Gastroesophageal sphincter (tissue), 4 donors: ENCODE data around the gene ACAP3. TPM values are rescaled to one million over a fixed set of nuclear protein-coding genes. Genes with fewer than 3 reads are reported as not detected.

Experiments used
- ATAC-seq: fragments of 150-250 bp; one replicate; pipeline ENCODE4 v1.9.1; 2016; ENCODE audit warnings: mild to moderate bottlenecking, moderate library complexity
- H3K27ac ChIP-seq, 4 donors: fragments of 200-600 bp; sonication (generic) in 3 of 4; 1 replicate in 3 of 4; 2 replicates in 1 of 4; pipeline ENCODE4 v1.5.1; 2016 to 2019
- H3K27me3 ChIP-seq: fragments of 200-600 bp; sonication (generic); one replicate; pipeline ENCODE4 v1.5.1; 2019
- H3K36me3 ChIP-seq, 2 donors: fragments of 200-600 bp; sonication (generic); one replicate each; pipeline ENCODE4 v1.5.1; 2019; ENCODE audit warnings: control low read depth in 1 of 2
- H3K4me1 ChIP-seq, 3 donors: fragments of 200-600 bp; sonication (generic); 1 replicate in 2 of 3; 2 replicates in 1 of 3; pipeline ENCODE4 v1.5.1; 2016 to 2019; ENCODE audit warnings: control low read depth in 2 of 3
- H3K4me3 ChIP-seq, 2 donors: fragments of 200-600 bp; sonication (generic); one replicate each; pipeline ENCODE4 v1.5.1; 2019; ENCODE audit warnings: mild to moderate bottlenecking in 1 of 2, moderate library complexity in 1 of 2
- H3K9me3 ChIP-seq, 3 donors: fragments of 200-600 bp; sonication (generic); one replicate each; pipeline ENCODE4 v1.5.1; 2017 to 2019; ENCODE audit warnings: control low read depth in 2 of 3
- EP300 ChIP-seq: sonication (generic); formaldehyde crosslinking; IDR thresholded peaks from one replicate; pipeline ENCODE4 v1.6.1; 2017; ENCODE audit warnings: antibody characterized with exemption, mild to moderate bottlenecking
- POLR2A ChIP-seq, 2 donors: fragments of 450-650 bp; IDR thresholded peaks; one replicate each; pipeline ENCODE4 v1.6.1; 2017; ENCODE audit warnings: antibody characterized with exemption in 2 of 2, mild to moderate bottlenecking in 2 of 2, moderate library complexity in 1 of 2
- POLR2AphosphoS5 ChIP-seq: sonication (generic); formaldehyde crosslinking; IDR thresholded peaks from one replicate; pipeline ENCODE4 v1.6.1; 2017; ENCODE audit warnings: antibody characterized with exemption
- WGBS, 2 donors: methylation state at CpG; one replicate each; pipeline ENCODE4 v1.1.5; 2018; ENCODE audit warnings: low coverage in 1 of 2; 5-methylcytosine and 5-hydroxymethylcytosine counted together
- total RNA-seq, 4 donors: library from RNA; depleted of rRNA; stranded (reverse); fragments of >200 nt; gene quantifications; one replicate each; pipeline ENCODE4 v1.1.0, GENCODE V29; 2016
- TF ChIP-seq, protein P1 (sequence below), 4 experiments: fragments of 200-600 bp in 2 of 4; fragments of 450-650 bp in 2 of 4; sonication (generic) in 1 of 4; IDR thresholded peaks; one replicate each; pipeline ENCODE4 v1.5.1; 2017 to 2019; ENCODE audit warnings: antibody characterized with exemption in 4 of 4, mild to moderate bottlenecking in 2 of 4, moderate library complexity in 2 of 4

ACAP3 gene
- total RNA-seq, 4 donors from 2014 or later, result 35.6 to 74.7 (median 50.2) TPM

DNA sequence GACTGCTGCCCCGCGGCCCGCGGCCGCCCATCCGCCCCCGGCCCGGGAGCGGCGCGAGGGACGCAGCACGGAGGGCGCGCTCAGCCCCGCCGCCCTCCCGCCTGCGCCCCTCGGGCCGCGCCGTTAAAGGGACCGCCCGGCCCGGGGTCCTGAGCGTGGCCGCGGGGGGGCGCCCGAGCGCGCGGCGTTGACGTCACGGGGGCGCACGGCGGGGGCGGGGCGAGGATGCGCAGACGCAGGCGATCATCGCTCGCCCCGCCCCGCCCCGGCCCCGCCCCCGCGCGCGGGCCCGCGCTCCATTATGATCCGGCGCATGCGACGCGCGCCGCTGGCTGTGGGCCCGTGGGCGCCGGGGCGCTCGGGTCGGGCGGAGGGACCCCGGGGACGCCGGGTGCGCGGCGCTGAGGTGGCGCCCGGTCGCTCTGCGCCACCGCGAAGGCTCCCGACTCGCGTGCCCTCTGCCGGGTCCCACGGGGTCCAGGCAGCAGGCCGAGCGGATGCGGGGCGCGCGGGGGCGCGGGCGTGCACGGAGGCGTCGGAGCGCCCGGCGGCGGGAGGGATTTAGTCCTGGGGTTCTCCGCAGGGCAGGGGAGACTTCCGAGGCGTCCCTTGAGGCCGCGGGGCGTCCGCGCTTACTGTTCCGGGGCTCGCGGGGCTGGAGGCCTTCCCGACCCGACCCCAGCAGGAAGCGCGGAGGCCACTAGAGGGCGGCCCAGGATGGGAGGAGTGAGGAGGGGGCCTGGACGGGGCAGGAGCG, 41.7 kb upstream of the ACAP3 start, which contains the start of gene DVL1:
TSS of gene DVL1 (minus strand) at position 163 of the 757 bp plus-strand sequence. CDS start 353 bp downstream, outside the sequence.
- Histone ChIP-seq H3K27ac (peak within 1 kb of the TSS; percentile 58 to 95 (median 92)), H3K27me3 (peaks cover 16% of the 10 kb centered on the region), H3K4me3 (peak within 1 kb of the TSS; percentile 66 to 88), H3K4me1 (peaks cover 0 to 76% (median 53%) of the 10 kb centered on the region in 3 donors), H3K9me3 (no peaks in the 10 kb centered on the region), H3K36me3 (peaks cover 0 to 16% of the 10 kb centered on the region in 2 donors)
- WGBS, 2 donors, result no CpG with 5 or more reads among the region's 122 CpGs
- TF ChIP-seq, protein P1, sequence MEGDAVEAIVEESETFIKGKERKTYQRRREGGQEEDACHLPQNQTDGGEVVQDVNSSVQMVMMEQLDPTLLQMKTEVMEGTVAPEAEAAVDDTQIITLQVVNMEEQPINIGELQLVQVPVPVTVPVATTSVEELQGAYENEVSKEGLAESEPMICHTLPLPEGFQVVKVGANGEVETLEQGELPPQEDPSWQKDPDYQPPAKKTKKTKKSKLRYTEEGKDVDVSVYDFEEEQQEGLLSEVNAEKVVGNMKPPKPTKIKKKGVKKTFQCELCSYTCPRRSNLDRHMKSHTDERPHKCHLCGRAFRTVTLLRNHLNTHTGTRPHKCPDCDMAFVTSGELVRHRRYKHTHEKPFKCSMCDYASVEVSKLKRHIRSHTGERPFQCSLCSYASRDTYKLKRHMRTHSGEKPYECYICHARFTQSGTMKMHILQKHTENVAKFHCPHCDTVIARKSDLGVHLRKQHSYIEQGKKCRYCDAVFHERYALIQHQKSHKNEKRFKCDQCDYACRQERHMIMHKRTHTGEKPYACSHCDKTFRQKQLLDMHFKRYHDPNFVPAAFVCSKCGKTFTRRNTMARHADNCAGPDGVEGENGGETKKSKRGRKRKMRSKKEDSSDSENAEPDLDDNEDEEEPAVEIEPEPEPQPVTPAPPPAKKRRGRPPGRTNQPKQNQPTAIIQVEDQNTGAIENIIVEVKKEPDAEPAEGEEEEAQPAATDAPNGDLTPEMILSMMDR (IDR thresholded peaks at IDR 0.05), result peak in 3 of 4 experiments; percentile 65 to 72 (median 67)
- TF ChIP-seq POLR2AphosphoS5, result no peak
- no peak for TF ChIP-seq EP300
- peak; percentile 40 to 52 for TF ChIP-seq POLR2A (IDR thresholded peaks at IDR 0.05)
- peak; percentile 86 for ATAC-seq

DNA sequence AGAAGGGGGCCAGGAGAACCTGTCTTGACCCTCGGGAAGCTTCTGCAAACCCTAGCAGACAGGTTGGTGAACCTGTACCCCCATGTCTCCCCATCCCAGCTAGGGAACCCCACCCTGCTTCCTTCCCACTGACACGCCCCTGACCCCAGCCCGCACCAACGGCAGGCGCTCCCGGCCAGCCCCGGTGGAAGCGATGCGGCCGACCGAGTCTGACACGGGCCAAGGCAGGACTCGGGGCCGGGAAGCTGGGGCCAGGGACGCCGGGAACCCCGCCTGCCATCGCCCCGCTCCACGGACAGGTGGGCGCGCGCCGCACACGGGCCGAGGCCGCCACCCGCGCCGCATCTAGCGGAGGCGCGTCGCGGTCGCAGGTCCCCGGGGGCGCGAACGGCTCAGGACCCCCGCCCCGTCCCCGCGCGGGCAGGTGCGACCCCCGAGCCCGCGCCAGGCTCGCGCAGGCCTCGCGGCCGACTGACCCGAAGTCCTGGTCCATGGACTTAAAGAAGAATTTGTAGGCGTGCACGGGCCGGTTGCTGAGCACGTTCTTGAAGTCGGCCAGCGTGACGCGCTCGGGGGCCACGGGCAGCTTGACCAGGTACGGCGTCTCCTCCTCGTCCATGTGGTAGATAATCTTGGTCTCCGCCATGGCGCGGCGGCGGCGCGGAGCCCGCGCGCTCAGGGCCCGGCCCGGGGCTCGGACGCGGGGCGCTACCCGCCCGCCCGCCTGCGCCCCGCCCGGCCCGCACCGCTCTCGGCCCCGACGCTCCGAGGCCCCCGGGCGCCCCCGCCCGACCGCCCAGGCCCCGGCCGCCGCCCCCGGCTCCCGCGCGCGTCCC, 40.9 kb upstream of the ACAP3 start:
- peaks cover 0 to 8% of the 10 kb centered on the region in 2 donors for H3K36me3 ChIP-seq
- ATAC-seq, result peak; percentile 57
- TF ChIP-seq, protein P1 (IDR thresholded peaks at IDR 0.05), result peak in 1 of 4 experiments; percentile 4
- TF ChIP-seq POLR2AphosphoS5, result no peak
- no peaks in the 10 kb centered on the region for H3K9me3 ChIP-seq
- WGBS, 2 donors, result no CpG with 5 or more reads among the region's 109 CpGs
- H3K27me3 ChIP-seq, result peaks cover 8% of the 10 kb centered on the region
- peak overlapping the region; percentile 46 to 88 for H3K4me3 ChIP-seq
- H3K27ac ChIP-seq, result peak overlapping the region in 3 of 4 donors; percentile 81 to 94 (median 91)
- H3K4me1 ChIP-seq, result peaks cover 0 to 76% (median 52%) of the 10 kb centered on the region in 3 donors

DNA sequence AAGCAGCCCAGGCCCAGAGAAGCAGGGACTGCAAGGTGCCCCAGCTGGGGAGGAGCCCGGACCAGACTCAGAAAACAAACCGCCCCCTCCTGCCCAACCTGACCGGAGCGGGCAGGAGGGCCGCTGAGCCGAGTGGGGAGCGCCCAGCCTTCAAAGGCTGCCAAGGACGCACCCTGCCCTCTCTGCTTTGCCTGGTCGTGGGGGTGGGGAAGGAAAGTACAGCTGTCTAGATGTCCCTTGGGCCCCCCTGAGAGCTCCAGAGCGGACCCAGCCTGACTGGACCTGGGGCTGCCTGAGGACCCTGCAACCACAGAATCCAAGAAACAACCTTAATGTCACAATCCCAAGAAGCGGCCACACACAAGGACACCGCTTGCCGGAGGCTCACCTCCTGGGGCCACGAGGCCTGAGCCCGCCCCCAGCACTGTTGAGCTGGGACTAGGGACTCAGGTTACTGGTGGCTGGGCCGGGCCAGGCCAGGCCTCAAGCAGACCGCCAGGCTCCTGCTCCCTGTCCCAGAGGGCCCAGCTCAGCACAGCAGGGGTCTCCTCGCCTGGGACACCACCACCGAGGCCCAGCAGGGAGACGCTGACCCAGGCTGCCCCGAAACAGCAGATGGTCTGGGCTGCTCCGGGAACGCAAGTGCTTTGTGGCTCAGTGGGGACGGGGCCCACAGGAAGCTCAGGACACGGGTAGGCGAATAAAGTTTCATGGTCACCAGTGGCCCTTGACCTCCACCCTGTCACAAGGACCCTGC, 40.1 kb upstream of the ACAP3 start:
- ATAC-seq, result no peak
- Histone ChIP-seq H3K27me3 (peaks cover under 1% of the 10 kb centered on the region), H3K9me3 (no peaks in the 10 kb centered on the region), H3K27ac (peak overlapping the region in 3 of 4 donors; percentile 81 to 94 (median 91)), H3K4me3 (peak overlapping the region; percentile 46 to 88), H3K36me3 (no peaks in the 10 kb centered on the region), H3K4me1 (peaks cover 0 to 71% (median 44%) of the 10 kb centered on the region in 3 donors)
- 20% methylated on average over 1 of the region's 26 CpGs; no CpG with 5 or more reads in 1 of the 2 donors for WGBS, 2 donors
- TF ChIP-seq POLR2A (IDR thresholded peaks at IDR 0.05), result no peak
- no peak for TF ChIP-seq POLR2AphosphoS5
- TF ChIP-seq EP300, result no peak
- TF ChIP-seq, protein P1 (IDR thresholded peaks at IDR 0.05), result no peak

DNA sequence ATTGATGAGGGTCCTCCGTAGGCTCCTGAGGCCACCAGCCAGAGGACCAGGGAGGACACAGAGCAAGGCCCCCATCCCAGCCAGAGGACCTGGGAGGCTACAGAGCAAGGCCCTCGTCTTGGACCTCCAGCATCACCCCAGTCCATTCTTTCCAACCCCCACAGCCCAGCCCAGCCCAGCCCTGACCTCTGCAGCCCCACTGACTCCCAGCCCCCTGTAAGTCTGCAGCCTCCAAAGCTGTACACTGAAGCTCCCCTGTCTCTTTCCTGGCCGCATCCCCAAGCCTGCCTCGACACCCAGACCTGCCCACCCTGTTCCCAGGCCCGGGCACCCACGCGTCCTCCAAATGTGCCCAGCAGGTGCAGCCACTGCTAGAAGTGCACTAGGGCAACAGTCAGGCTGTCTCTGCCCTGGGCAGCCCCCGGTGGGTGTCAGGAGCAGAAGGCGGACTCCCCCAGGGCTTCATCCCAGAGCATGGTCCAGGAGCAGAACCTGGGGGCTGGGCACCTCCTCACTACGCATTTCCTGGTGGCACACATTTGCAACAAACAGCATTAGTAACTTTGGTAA, 39.4 kb upstream of the ACAP3 start:
- H3K27ac ChIP-seq, result peak overlapping the region in 2 of 4 donors; percentile 81 to 91
- no peaks in the 10 kb centered on the region for H3K9me3 ChIP-seq
- peak overlapping the region in 1 of 2 donors; percentile 88 for H3K4me3 ChIP-seq
- 67% methylated on average over 1 of the region's 10 CpGs; no CpG with 5 or more reads in 1 of the 2 donors for WGBS, 2 donors
- H3K4me1 ChIP-seq, result peaks cover 0 to 64% (median 37%) of the 10 kb centered on the region in 3 donors
- no peak for ATAC-seq
- TF ChIP-seq, protein P1 (IDR thresholded peaks at IDR 0.05), result no peak
- H3K27me3 ChIP-seq, result no peaks in the 10 kb centered on the region
- H3K36me3 ChIP-seq, result peaks cover 0 to 5% of the 10 kb centered on the region in 2 donors
